A673 (cell line): Measurements from ENCODE around the gene SDCCAG8.

Experiments
- EZH2 ChIP-seq: fragments of 200-600 bp; sonication (generic); IDR thresholded peaks from 2 replicates; pipeline ENCODE4 v1.6.1; 2017; ENCODE audit warnings: borderline replicate concordance, low read depth, mild to moderate bottlenecking, mixed read lengths, antibody characterized with exemption, low read length; ENCODE audit not compliant: poor library complexity, severe bottlenecking
- TF ChIP-seq, protein P1 (sequence below): fragments of 300-800, 200-600 bp; sonication (generic); conservative IDR thresholded peaks from 2 replicates; pipeline ENCODE4 v1.5.1; 2017; ENCODE audit warnings: low read depth, mild to moderate bottlenecking, antibody characterized with exemption, low read length, moderate library complexity, mixed read lengths

DNA sequence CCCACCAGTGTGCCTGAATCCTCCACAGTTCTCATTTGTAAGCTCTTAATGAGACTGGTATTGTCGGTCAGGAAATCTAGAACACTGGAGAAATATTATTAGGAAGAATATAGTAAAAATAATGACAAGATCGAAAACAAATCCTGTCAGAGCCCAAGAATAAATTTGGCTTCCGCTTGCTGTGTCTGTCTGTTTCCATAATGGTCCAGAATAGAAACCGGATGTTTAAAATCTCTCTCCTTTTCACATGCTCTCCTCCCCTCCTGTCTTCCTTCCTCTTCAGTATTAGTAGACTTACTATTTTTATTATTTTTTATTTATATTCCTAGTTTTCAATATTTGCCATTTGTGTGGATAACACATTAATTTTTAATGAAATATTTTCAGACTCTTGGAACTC, 187.7 kb downstream of the SDCCAG8 start:
- TF ChIP-seq, protein P1, sequence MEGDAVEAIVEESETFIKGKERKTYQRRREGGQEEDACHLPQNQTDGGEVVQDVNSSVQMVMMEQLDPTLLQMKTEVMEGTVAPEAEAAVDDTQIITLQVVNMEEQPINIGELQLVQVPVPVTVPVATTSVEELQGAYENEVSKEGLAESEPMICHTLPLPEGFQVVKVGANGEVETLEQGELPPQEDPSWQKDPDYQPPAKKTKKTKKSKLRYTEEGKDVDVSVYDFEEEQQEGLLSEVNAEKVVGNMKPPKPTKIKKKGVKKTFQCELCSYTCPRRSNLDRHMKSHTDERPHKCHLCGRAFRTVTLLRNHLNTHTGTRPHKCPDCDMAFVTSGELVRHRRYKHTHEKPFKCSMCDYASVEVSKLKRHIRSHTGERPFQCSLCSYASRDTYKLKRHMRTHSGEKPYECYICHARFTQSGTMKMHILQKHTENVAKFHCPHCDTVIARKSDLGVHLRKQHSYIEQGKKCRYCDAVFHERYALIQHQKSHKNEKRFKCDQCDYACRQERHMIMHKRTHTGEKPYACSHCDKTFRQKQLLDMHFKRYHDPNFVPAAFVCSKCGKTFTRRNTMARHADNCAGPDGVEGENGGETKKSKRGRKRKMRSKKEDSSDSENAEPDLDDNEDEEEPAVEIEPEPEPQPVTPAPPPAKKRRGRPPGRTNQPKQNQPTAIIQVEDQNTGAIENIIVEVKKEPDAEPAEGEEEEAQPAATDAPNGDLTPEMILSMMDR = no peak
- TF ChIP-seq EZH2 = no peak
